Cardiac muscle cell (in vitro differentiated cells and primary cell): ENCODE data around the gene ATP6V0D1. TPM values are rescaled to one million over a fixed set of nuclear protein-coding genes. Genes with fewer than 3 reads are reported as not detected.

Experiments
- DNase-seq, 2 donors: peaks; one replicate each; pipeline versions ENCODE4 v3.0.0 to v3.0.0-alpha.2; 2010 to 2017; ENCODE audit warnings: low read depth in 1 of 2, low spot score in 1 of 2
- H3K27ac ChIP-seq: fragments of 200-600 bp; sonication (generic); 2 replicates; pipeline ENCODE4 v1.5.1; 2016
- H3K27me3 ChIP-seq: fragments of 200-600 bp; sonication (generic); 2 replicates; pipeline ENCODE4 v1.6.0; 2016; ENCODE audit warnings: control low read depth
- H3K36me3 ChIP-seq: fragments of 200-600 bp; sonication (generic); 2 replicates; pipeline ENCODE4 v1.5.1; 2016; ENCODE audit warnings: control low read depth
- H3K4me1 ChIP-seq: fragments of 200-600 bp; sonication (generic); 2 replicates; pipeline ENCODE4 v1.8.1; 2017; ENCODE audit warnings: low read depth, mild to moderate bottlenecking, mixed run types
- H3K4me3 ChIP-seq: fragments of 200-600 bp; sonication (generic); 2 replicates; pipeline ENCODE4 v1.5.1; 2016; ENCODE audit warnings: mild to moderate bottlenecking
- H3K9me3 ChIP-seq: fragments of 200-600 bp; sonication (generic); 2 replicates; pipeline ENCODE4 v1.5.1; 2017; ENCODE audit warnings: low read depth, mild to moderate bottlenecking, control low read depth
- CTCF ChIP-seq: IDR thresholded peaks from 2 replicates; pipeline ENCODE4 v1.5.1; 2012; ENCODE audit warnings: low read depth, mild to moderate bottlenecking, low read length
- polyA plus RNA-seq: library from polyadenylated mRNA; unstranded; fragments of >200 nt; fragmentation: Nextera tagmentation; extraction: Ambion mirVana; gene quantifications from 2 replicates; pipeline ENCODE4 v1.2.1, GENCODE V29; 2016
- total RNA-seq: library from RNA; depleted of rRNA; stranded (reverse); fragments of >200 nt; gene quantifications from 2 replicates; pipeline ENCODE4 v1.2.3, GENCODE V29; 2016

The ATP6V0D1 gene
- total and polyA plus RNA-seq, 2 experiments from 2014 or later: 74.5 to 203 TPM

GRCh38 chr16:67426950-67427349, 54.0 kb downstream of the ATP6V0D1 start:
- Histone ChIP-seq H3K4me3 (no peak overlapping the region), H3K4me1 (peaks cover 16% of the 10 kb centered on the region), H3K27me3 (peaks cover 36% of the 10 kb centered on the region), H3K9me3 (no peaks in the 10 kb centered on the region), H3K27ac (no peak overlapping the region), H3K36me3 (no peaks in the 10 kb centered on the region)
- DNase-seq: no peak
- no peak for TF ChIP-seq CTCF

- H3K27me3 ChIP-seq: peaks cover 28% of the 10 kb centered on the region
- H3K9me3 ChIP-seq: no peaks in the 10 kb centered on the region
- no peak overlapping the region for H3K27ac ChIP-seq
- no peak for DNase-seq
- peaks cover 16% of the 10 kb centered on the region for H3K4me1 ChIP-seq
- H3K4me3 ChIP-seq: no peak overlapping the region
- H3K36me3 ChIP-seq: no peaks in the 10 kb centered on the region
- TF ChIP-seq CTCF: no peak
These were observed 54.9 kb downstream of the ATP6V0D1 start for GRCh38 chr16:67426022-67426421.

GRCh38 chr16:67425580-67425979, 55.4 kb downstream of the ATP6V0D1 start:
- no peaks in the 10 kb centered on the region for H3K9me3 ChIP-seq
- H3K4me1 ChIP-seq: peaks cover 16% of the 10 kb centered on the region
- no peak overlapping the region for H3K27ac ChIP-seq
- H3K36me3 ChIP-seq: no peaks in the 10 kb centered on the region
- no peak for DNase-seq
- no peak overlapping the region for H3K4me3 ChIP-seq
- TF ChIP-seq CTCF: no peak
- peaks cover 24% of the 10 kb centered on the region for H3K27me3 ChIP-seq

GRCh38 chr16:67425061-67425460, 55.9 kb downstream of the ATP6V0D1 start:
- Histone ChIP-seq H3K36me3 (no peaks in the 10 kb centered on the region), H3K4me3 (no peak overlapping the region), H3K9me3 (no peaks in the 10 kb centered on the region), H3K27me3 (peaks cover 19% of the 10 kb centered on the region), H3K27ac (no peak overlapping the region), H3K4me1 (peaks cover 16% of the 10 kb centered on the region)
- TF ChIP-seq CTCF: no peak
- no peak for DNase-seq

- Histone ChIP-seq H3K27ac (no peak overlapping the region), H3K4me3 (no peak overlapping the region), H3K9me3 (no peaks in the 10 kb centered on the region), H3K4me1 (peaks cover 14% of the 10 kb centered on the region), H3K36me3 (no peaks in the 10 kb centered on the region), H3K27me3 (peaks cover 10% of the 10 kb centered on the region)
- no peak for TF ChIP-seq CTCF
- DNase-seq: no peak
These were observed 56.7 kb downstream of the ATP6V0D1 start for GRCh38 chr16:67424261-67424615.
